A549 (cell line): ENCODE results near the gene PFDN2. TPM values are rescaled to one million over a fixed set of nuclear protein-coding genes. Genes with fewer than 3 reads are reported as not detected.

ENCODE experiments used
- ATAC-seq, 2 experiments: fragments of 200-7000 bp in 1 of 2; fragments of >200 bp in 1 of 2; cut with Nextera tagmentation in 1 of 2; cut with Tn5 transposase in 1 of 2; 3 replicates each; pipeline versions ENCODE4 v1.8.0 to v1.9.1; 2018 to 2020; ENCODE audit warnings: mild to moderate bottlenecking in 1 of 2, moderate library complexity in 1 of 2
- CTCF ChIA-PET: fragments of 300-600 bp; sonication (Branson Sonifier 250); formaldehyde crosslinking; extraction: SDS; loops from one replicate; lab custom pipeline; 2021; ENCODE audit warnings: antibody characterized with exemption, inconsistent platforms; lab: Yijun Ruan, JAX
- POLR2A ChIA-PET: fragments of 350-600 bp; formaldehyde crosslinking; extraction: SDS; loops from one replicate; lab custom pipeline; 2021; ENCODE audit warnings: antibody characterized with exemption, inconsistent platforms; lab: Yijun Ruan, JAX
- DNase-seq, 2 experiments: peaks; one replicate each; pipeline versions ENCODE4 v3.0.0 to v3.0.0-alpha.2; 2011 to 2016; ENCODE audit warnings: low read depth in 1 of 2, low spot score in 1 of 2
- FAIRE-seq: peaks from 2 replicates; lab custom pipeline; 2011; peaks lifted over from hg19 to GRCh38; lab: Jason Lieb, UNC
- H3K27ac ChIP-seq, 2 experiments: fragments of >200 bp; sonication (Bioruptor Twin); formaldehyde crosslinking; 3 replicates each; pipeline ENCODE4 v1.5.1; 2016 to 2017
- H3K4me1 ChIP-seq: fragments of >200 bp; sonication (Bioruptor Twin); formaldehyde crosslinking; 3 replicates; pipeline ENCODE4 v1.6.1; 2016
- H3K4me2 ChIP-seq: fragments of >200 bp; sonication (Bioruptor Twin); formaldehyde crosslinking; 3 replicates; pipeline ENCODE4 v1.6.1; 2016
- H3K4me3 ChIP-seq: fragments of >200 bp; sonication (Bioruptor Twin); formaldehyde crosslinking; 3 replicates; pipeline ENCODE4 v1.5.1; 2016
- H3K9me3 ChIP-seq: fragments of >200 bp; sonication (Bioruptor Twin); formaldehyde crosslinking; 3 replicates; pipeline ENCODE4 v1.6.1; 2016
- BCL3 ChIP-seq: fragments of >200 bp; sonication (Bioruptor Twin); formaldehyde crosslinking; IDR thresholded peaks from 3 replicates; pipeline ENCODE4 v1.6.1; 2016
- CHD2 ChIP-seq: fragments of 150-350 bp; IDR thresholded peaks from 2 replicates; pipeline ENCODE4 v1.6.1; 2014; ENCODE audit warnings: low read length; ENCODE audit not compliant: partially characterized antibody
- CTCF ChIP-seq: fragments of >200 bp; sonication (Bioruptor Twin); formaldehyde crosslinking; IDR thresholded peaks from 3 replicates; pipeline ENCODE4 v1.5.1; 2016
- EHF ChIP-seq: fragments of 250-450 bp; sonication (Bioruptor Pico); IDR thresholded peaks from 2 replicates; pipeline ENCODE4 v1.5.0; 2020; ENCODE audit warnings: mild to moderate bottlenecking
- HMGXB4 ChIP-seq: fragments of 250-450 bp; sonication (Bioruptor Pico); IDR thresholded peaks from 2 replicates; pipeline ENCODE4 v1.5.0; 2021; ENCODE audit warnings: mild to moderate bottlenecking, moderate library complexity, borderline replicate concordance
- MAZ ChIP-seq: fragments of 150-350 bp; IDR thresholded peaks from 2 replicates; pipeline ENCODE4 v1.6.1; 2014; ENCODE audit warnings: antibody characterized with exemption, low read depth, low read length, borderline replicate concordance
- PBX3 ChIP-seq: IDR thresholded peaks from 2 replicates; pipeline ENCODE4 v1.6.1; 2012
- RAD21 ChIP-seq, 2 experiments: fragments of >200 bp in 1 of 2; sonication (Bioruptor Twin) in 1 of 2; formaldehyde crosslinking in 1 of 2; IDR thresholded peaks in 1 of 2; conservative IDR thresholded peaks in 1 of 2; 2 replicates in 1 of 2; 3 replicates in 1 of 2; pipeline ENCODE4 v1.6.1; 2012 to 2018; ENCODE audit warnings: inconsistent platforms in 1 of 2
- RCOR1 ChIP-seq: fragments of 150-350 bp; IDR thresholded peaks from 2 replicates; pipeline ENCODE4 v1.6.1; 2014; ENCODE audit warnings: antibody characterized with exemption, low read length, low read depth
- SMC3 ChIP-seq: fragments of >200 bp; sonication (Bioruptor Twin); formaldehyde crosslinking; IDR thresholded peaks from 3 replicates; pipeline ENCODE4 v1.6.1; 2018; ENCODE audit warnings: inconsistent platforms
- TFCP2L1 ChIP-seq: fragments of 250-450 bp; sonication (Bioruptor Pico); IDR thresholded peaks from 2 replicates; pipeline ENCODE4 v1.5.0; 2021; ENCODE audit warnings: mild to moderate bottlenecking
- TP53 ChIP-seq: fragments of 250-450 bp; sonication (Bioruptor Pico); IDR thresholded peaks from 2 replicates; pipeline ENCODE4 v1.5.0; 2021; ENCODE audit warnings: mild to moderate bottlenecking, moderate library complexity
- ZC3H11A ChIP-seq: fragments of 450-650 bp; IDR thresholded peaks from 2 replicates; pipeline ENCODE4 v1.6.1; 2014; ENCODE audit warnings: antibody characterized with exemption, mild to moderate bottlenecking
- WGBS: methylation state at CpG from one replicate; pipeline ENCODE4 v1.1.6; 2017; ENCODE audit errors: missing lambda C conversion rate; 5-methylcytosine and 5-hydroxymethylcytosine counted together
- polyA plus RNA-seq, 4 experiments: library from polyadenylated mRNA; depleted of rRNA in 3 of 4; stranded (reverse); fragments of >200 nt; fragmentation: RNase III in 1 of 4; extraction: RNeasy Plus Mini Kit Qiagen cat#74134 plus additional on column Dnase treatment in 1 of 4; gene quantifications; 2 replicates in 3 of 4; 3 replicates in 1 of 4; pipeline ENCODE4 v1.2.3, GENCODE V29; 2011 to 2017

PFDN2 gene
- polyA plus RNA-seq, 2 of the 4 experiments (the other 2 are of a cell fraction), result 179 to 187 TPM

GRCh38 chr1:161072751-161073449, 44.9 kb downstream of the PFDN2 start:
- ATAC-seq, result no peak
- no peak for DNase-seq
- H3K4me1 ChIP-seq, result peaks cover 27% of the 10 kb centered on the region
- ChIA-PET CTCF (interaction anchor here (0.7 to 13.9 kb wide), 18 partner anchors 9 to 346 kb away, joined by 3 to 319 read pairs (median 4); partner anchors contain the start of genes F11R, KLHDC9 and NECTIN4), POLR2A (interaction anchor here (0.5 kb wide), 1 partner anchor 82 kb away, joined by 3 read pairs; no protein-coding TSS in a partner anchor)
- H3K4me2 ChIP-seq, result 0 out of 3 replicates have a peak overlapping the region, but pooled peaks have one; percentile 26
- 92% methylated on average over 19 of the region's 19 CpGs for WGBS
- TF ChIP-seq CTCF, result no peak
- TF ChIP-seq TFCP2L1, result no peak
- no peak for TF ChIP-seq ZC3H11A
- no peak overlapping the region for H3K4me3 ChIP-seq
- no peaks in the 10 kb centered on the region for H3K9me3 ChIP-seq
- no peak for FAIRE-seq
- peak overlapping the region in 1 of 2 experiments; percentile 71; a peak in 3 of 6 replicates for H3K27ac ChIP-seq

GRCh38 chr1:161071886-161072371, 45.9 kb downstream of the PFDN2 start:
- peak; percentile 73 to 81 for TF ChIP-seq RAD21 (conservative IDR thresholded peaks at IDR 0.05 in 1 of 2, IDR thresholded peaks at IDR 0.05 in 1 of 2)
- TF ChIP-seq CTCF, result peak; percentile 75
- TF ChIP-seq SMC3, result peak; percentile 91
- TF ChIP-seq EHF (CRISPR knock-in tag), result no peak
- WGBS, result 62% methylated on average over 9 of the region's 9 CpGs
- Histone ChIP-seq H3K4me1 (peaks cover 27% of the 10 kb centered on the region), H3K4me2 (no peak overlapping the region), H3K4me3 (no peak overlapping the region), H3K27ac (peak overlapping the region in 1 of 2 experiments; percentile 51; a peak in 2 of 6 replicates), H3K9me3 (no peaks in the 10 kb centered on the region)
- POLR2A ChIA-PET, result interaction anchor here (0.6 to 0.7 kb wide), 2 partner anchors 16 to 20 kb away, joined by 3 read pairs; no protein-coding TSS in a partner anchor
- ATAC-seq (peak; percentile 77 to 83), FAIRE-seq (no peak), DNase-seq (peak; percentile 70 to 72)
- CTCF ChIA-PET, result interaction anchor here (0.6 to 13.9 kb wide), 36 partner anchors 8 to 345 kb away, joined by 3 to 319 read pairs (median 5); partner anchors contain the start of genes B4GALT3, DEDD, F11R and ITLN2

GRCh38 chr1:161070761-161071160, 47.1 kb downstream of the PFDN2 start:
- no peak overlapping the region for H3K4me3 ChIP-seq
- CTCF ChIA-PET, result interaction anchor here (0.6 to 13.9 kb wide), 24 partner anchors 9 to 121 kb away, joined by 3 to 319 read pairs (median 7); partner anchors contain the start of genes B4GALT3, ITLN2, KLHDC9 and NECTIN4
- no peak for DNase-seq
- no peaks in the 10 kb centered on the region for H3K9me3 ChIP-seq
- H3K4me1 ChIP-seq, result peaks cover 27% of the 10 kb centered on the region
- H3K4me2 ChIP-seq, result no peak overlapping the region
- FAIRE-seq, result no peak
- ATAC-seq, result no peak
- TF ChIP-seq CHD2, result no peak
- TF ChIP-seq, all 56 proteins: peak for 0
- H3K27ac ChIP-seq, result no peak overlapping the region
- POLR2A ChIA-PET, result interaction anchor here (0.6 kb wide), 1 partner anchor 71 kb away, joined by 4 read pairs; no protein-coding TSS in a partner anchor
- WGBS, result 67% methylated on average over 4 of the region's 4 CpGs

- Histone ChIP-seq H3K4me1 (peaks cover 23% of the 10 kb centered on the region), H3K4me2 (no peak within 1 kb of the TSS), H3K4me3 (no peak within 1 kb of the TSS), H3K9me3 (no peaks in the 10 kb centered on the region)
- FAIRE-seq, result no peak
- WGBS, result 88% methylated on average over 9 of the region's 9 CpGs
- POLR2A ChIA-PET, result no interaction called here
- no peak for TF ChIP-seq BCL3
- TF ChIP-seq RCOR1, result no peak
- TF ChIP-seq TP53 (CRISPR knock-in tag), result no peak
- TF ChIP-seq HMGXB4, result no peak
- no peak for TF ChIP-seq PBX3
- TF ChIP-seq MAZ, result no peak
- TF ChIP-seq EHF (CRISPR knock-in tag), result no peak
- TF ChIP-seq, all 56 proteins: peak for 0
- no peak for DNase-seq
- CTCF ChIA-PET, result interaction anchor here (0.7 to 13.9 kb wide), 10 partner anchors 10 to 122 kb away, joined by 3 to 319 read pairs (median 7); partner anchors contain the start of genes KLHDC9 and NECTIN4
- ATAC-seq, result no peak
- H3K27ac ChIP-seq, result 0 out of 6 replicates have a peak within 1 kb of the TSS, but pooled peaks of 1 of the 2 experiments have one; percentile 18
These were observed 48.0 kb downstream of the PFDN2 start, which contains the start of gene ARHGAP30 for GRCh38 chr1:161069731-161070270. TSS of gene ARHGAP30 (minus strand) at chr1:161069891. CDS start at chr1:161069624, 267 bp downstream.
